HL-60 (cell line): ENCODE measurements around the gene FBXL5.

ENCODE experiments used
- DNase-seq, 2 experiments: peaks; one replicate each; pipeline ENCODE4 v3.0.0-alpha.2; 2010 to 2020; ENCODE audit warnings: low read depth in 1 of 2, low spot score in 1 of 2
- H3K27ac ChIP-seq: fragments of 250-450 bp; sonication (Bioruptor Pico); replicated peaks from 2 replicates; pipeline ENCODE4 v1.5.1; 2020; ENCODE audit warnings: mild to moderate bottlenecking, moderate library complexity
- H3K27me3 ChIP-seq: fragments of 250-450 bp; sonication (Bioruptor Pico); 2 replicates; pipeline ENCODE4 v1.5.1; 2021; ENCODE audit warnings: mild to moderate bottlenecking, moderate library complexity; ENCODE audit not compliant: insufficient read depth, poor library complexity, severe bottlenecking
- H3K4me3 ChIP-seq: replicated peaks from 2 replicates; pipeline ENCODE4 v1.5.1; 2011; ENCODE audit warnings: mild to moderate bottlenecking, control low read depth, low read length; ENCODE audit not compliant: insufficient read depth
- GABPA ChIP-seq: IDR thresholded peaks from 2 replicates; pipeline ENCODE4 v1.6.1; 2012; ENCODE audit warnings: low read depth
- POLR2AphosphoS5 ChIP-seq: IDR thresholded peaks from 2 replicates; pipeline ENCODE4 v1.6.1; 2012; ENCODE audit warnings: low read depth
- SPI1 ChIP-seq: IDR thresholded peaks from 2 replicates; pipeline ENCODE4 v1.6.1; 2012; ENCODE audit warnings: low read depth, mild to moderate bottlenecking, borderline replicate concordance
- TF ChIP-seq, protein P1 (sequence below): IDR thresholded peaks from one replicate; pipeline ENCODE4 v1.5.1; 2011; ENCODE audit warnings: low read length, control low read depth, inconsistent platforms; ENCODE audit not compliant: insufficient read depth
- TF ChIP-seq, protein P2 (sequence below): IDR thresholded peaks from 2 replicates; pipeline ENCODE4 v1.6.1; 2012; ENCODE audit warnings: low read depth; ENCODE audit not compliant: insufficient replicate concordance

The FBXL5 gene

DNA sequence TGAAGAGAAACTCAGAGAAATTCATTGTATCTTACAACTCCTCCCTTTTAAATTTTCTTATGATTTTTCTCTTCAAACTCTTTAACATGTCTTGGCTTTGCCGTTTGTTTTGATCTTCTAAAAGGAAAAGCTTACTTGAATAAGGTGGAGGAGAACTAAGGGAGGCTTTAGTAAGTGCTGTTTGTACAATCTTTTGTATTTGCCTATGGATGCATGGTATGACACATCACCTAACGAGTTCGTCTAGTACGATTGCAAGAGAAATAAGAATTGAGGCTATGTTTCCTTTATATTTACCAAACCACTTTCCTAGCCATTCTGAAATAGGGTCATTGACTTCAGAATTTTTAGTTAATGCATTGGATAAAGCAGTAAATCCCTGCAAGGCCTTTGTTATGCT, 39.3 kb upstream of the FBXL5 start:
- DNase-seq, result no peak
- H3K27me3 ChIP-seq, result no peaks in the 10 kb centered on the region
- TF ChIP-seq, protein P1, sequence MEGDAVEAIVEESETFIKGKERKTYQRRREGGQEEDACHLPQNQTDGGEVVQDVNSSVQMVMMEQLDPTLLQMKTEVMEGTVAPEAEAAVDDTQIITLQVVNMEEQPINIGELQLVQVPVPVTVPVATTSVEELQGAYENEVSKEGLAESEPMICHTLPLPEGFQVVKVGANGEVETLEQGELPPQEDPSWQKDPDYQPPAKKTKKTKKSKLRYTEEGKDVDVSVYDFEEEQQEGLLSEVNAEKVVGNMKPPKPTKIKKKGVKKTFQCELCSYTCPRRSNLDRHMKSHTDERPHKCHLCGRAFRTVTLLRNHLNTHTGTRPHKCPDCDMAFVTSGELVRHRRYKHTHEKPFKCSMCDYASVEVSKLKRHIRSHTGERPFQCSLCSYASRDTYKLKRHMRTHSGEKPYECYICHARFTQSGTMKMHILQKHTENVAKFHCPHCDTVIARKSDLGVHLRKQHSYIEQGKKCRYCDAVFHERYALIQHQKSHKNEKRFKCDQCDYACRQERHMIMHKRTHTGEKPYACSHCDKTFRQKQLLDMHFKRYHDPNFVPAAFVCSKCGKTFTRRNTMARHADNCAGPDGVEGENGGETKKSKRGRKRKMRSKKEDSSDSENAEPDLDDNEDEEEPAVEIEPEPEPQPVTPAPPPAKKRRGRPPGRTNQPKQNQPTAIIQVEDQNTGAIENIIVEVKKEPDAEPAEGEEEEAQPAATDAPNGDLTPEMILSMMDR, result no peak
- TF ChIP-seq, protein P2, sequence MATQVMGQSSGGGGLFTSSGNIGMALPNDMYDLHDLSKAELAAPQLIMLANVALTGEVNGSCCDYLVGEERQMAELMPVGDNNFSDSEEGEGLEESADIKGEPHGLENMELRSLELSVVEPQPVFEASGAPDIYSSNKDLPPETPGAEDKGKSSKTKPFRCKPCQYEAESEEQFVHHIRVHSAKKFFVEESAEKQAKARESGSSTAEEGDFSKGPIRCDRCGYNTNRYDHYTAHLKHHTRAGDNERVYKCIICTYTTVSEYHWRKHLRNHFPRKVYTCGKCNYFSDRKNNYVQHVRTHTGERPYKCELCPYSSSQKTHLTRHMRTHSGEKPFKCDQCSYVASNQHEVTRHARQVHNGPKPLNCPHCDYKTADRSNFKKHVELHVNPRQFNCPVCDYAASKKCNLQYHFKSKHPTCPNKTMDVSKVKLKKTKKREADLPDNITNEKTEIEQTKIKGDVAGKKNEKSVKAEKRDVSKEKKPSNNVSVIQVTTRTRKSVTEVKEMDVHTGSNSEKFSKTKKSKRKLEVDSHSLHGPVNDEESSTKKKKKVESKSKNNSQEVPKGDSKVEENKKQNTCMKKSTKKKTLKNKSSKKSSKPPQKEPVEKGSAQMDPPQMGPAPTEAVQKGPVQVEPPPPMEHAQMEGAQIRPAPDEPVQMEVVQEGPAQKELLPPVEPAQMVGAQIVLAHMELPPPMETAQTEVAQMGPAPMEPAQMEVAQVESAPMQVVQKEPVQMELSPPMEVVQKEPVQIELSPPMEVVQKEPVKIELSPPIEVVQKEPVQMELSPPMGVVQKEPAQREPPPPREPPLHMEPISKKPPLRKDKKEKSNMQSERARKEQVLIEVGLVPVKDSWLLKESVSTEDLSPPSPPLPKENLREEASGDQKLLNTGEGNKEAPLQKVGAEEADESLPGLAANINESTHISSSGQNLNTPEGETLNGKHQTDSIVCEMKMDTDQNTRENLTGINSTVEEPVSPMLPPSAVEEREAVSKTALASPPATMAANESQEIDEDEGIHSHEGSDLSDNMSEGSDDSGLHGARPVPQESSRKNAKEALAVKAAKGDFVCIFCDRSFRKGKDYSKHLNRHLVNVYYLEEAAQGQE, result no peak
- TF ChIP-seq POLR2AphosphoS5 (no peak), SPI1 (no peak), GABPA (no peak)
- no peak overlapping the region for H3K4me3 ChIP-seq
- H3K27ac ChIP-seq, result no peak overlapping the region

- H3K27me3 ChIP-seq, result no peaks in the 10 kb centered on the region
- no peak overlapping the region; the same call in 1 of the 2 replicates for H3K27ac ChIP-seq
- TF ChIP-seq POLR2AphosphoS5 (no peak), SPI1 (no peak), GABPA (no peak)
- TF ChIP-seq, protein P1, result no peak
- TF ChIP-seq, protein P2, result no peak
- DNase-seq, result no peak
- H3K4me3 ChIP-seq, result no peak overlapping the region
Measured at GRCh38 chr4:15692602-15693001, 37.4 kb upstream of the FBXL5 start.

DNA sequence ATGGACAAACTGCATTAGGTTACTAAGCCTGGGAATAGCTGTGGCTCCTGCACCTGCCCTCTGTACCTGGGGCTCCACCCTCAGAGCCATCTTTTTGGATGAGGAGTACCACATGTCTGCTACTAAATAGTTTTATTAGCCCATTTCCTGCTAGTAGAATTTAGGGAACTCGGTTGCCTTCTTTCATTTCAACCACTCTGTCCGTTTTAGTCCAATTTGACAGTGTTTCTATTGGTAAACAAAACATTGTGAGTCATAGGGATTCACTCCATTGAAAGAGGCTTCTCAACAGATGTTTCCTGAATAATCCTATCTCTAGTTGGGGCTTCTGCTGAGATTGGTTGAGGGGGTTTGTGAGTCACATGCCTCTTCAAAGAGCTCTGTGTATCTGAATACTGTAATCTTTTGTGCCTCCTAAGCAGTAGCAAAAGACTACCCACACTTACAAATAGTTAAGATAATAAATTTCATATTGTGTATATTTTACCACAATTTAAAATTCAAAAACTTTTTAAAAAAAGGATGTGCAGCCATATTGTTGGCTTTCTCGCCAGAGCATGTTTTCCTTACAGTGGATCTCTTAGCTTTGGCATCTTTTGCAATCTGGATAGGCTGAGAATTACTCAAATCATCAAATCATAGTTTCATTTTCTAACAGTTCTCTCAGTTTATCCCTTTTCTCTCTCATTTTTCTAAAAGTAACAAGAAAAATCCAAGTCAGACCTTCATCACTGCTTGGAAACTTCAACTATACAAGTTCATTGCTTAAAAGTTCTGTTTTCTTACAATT, 36.4 kb upstream of the FBXL5 start:
- TF ChIP-seq SPI1, result peak; percentile 44; the same call in 1 of the 2 replicates
- TF ChIP-seq, protein P1, result no peak
- DNase-seq, result peak in 1 of 2 experiments; percentile 18
- Histone ChIP-seq H3K27ac (peak overlapping the region; percentile 93), H3K4me3 (no peak overlapping the region), H3K27me3 (no peaks in the 10 kb centered on the region)
